GM19372 (cell line): ENCODE results near the gene DGAT2.

Source experiments
- ATAC-seq: cut with Tn5 transposase; IDR thresholded peaks from one replicate; pipeline ENCODE4 v1.9.1; 2021; ENCODE audit warnings: mild to moderate bottlenecking, low read depth, moderate library complexity; ENCODE audit not compliant: unreplicated experiment

The DGAT2 gene

GRCh38 chr11:75777461-75778110 is 9.0 kb downstream of the DGAT2 start:
- no peak for ATAC-seq

- ATAC-seq, result no peak
Observed at GRCh38 chr11:75778962-75779361, 10.4 kb downstream of the DGAT2 start.

- ATAC-seq, result no peak
Observed at GRCh38 chr11:75779960-75780359, 11.4 kb downstream of the DGAT2 start.

GRCh38 chr11:75780888-75781287 is 12.3 kb downstream of the DGAT2 start:
- ATAC-seq, result no peak

GRCh38 chr11:75781296-75781695 is 12.7 kb downstream of the DGAT2 start:
- no peak for ATAC-seq

- no peak for ATAC-seq
Observed at GRCh38 chr11:75781831-75782230, 13.3 kb downstream of the DGAT2 start.

GRCh38 chr11:75782540-75783263 is 14.1 kb downstream of the DGAT2 start:
- ATAC-seq, result no peak

- ATAC-seq, result no peak
Observed at GRCh38 chr11:75783416-75784084, 15.0 kb downstream of the DGAT2 start.

- ATAC-seq, result no peak
Observed at GRCh38 chr11:75784085-75784478, 15.5 kb downstream of the DGAT2 start.

GRCh38 chr11:75784506-75784905 is 15.9 kb downstream of the DGAT2 start:
- ATAC-seq, result no peak

GRCh38 chr11:75785187-75785586 is 16.6 kb downstream of the DGAT2 start:
- no peak for ATAC-seq

GRCh38 chr11:75786101-75786736 is 17.6 kb downstream of the DGAT2 start:
- ATAC-seq, result peak; percentile 70

GRCh38 chr11:75789521-75789920 is 20.9 kb downstream of the DGAT2 start:
- ATAC-seq, result no peak

GRCh38 chr11:75790986-75791385 is 22.4 kb downstream of the DGAT2 start:
- no peak for ATAC-seq

GRCh38 chr11:75792127-75792731 is 23.7 kb downstream of the DGAT2 start:
- ATAC-seq, result no peak

GRCh38 chr11:75792997-75793800 is 24.6 kb downstream of the DGAT2 start:
- no peak for ATAC-seq

GRCh38 chr11:75793966-75794365 is 25.4 kb downstream of the DGAT2 start:
- ATAC-seq, result no peak

GRCh38 chr11:75795276-75796090 is 26.9 kb downstream of the DGAT2 start:
- ATAC-seq, result no peak

GRCh38 chr11:75796091-75796435 is 27.5 kb downstream of the DGAT2 start:
- no peak for ATAC-seq
